Chondrocyte (in vitro differentiated cells): ENCODE results near the gene TRIM2. TPM values are rescaled to one million over a fixed set of nuclear protein-coding genes. Genes with fewer than 3 reads are reported as not detected.
A peak's percentile ranks its signal among the peaks of the same experiment; 100 is the strongest.

ENCODE experiments used
- DNase-seq: peaks from one replicate; pipeline ENCODE4 v3.0.0; 2021; ENCODE audit warnings: mixed read lengths, low spot score
- H3K27ac Mint-ChIP-seq: one replicate; pipeline ENCODE4 v1.8.0; 2021; ENCODE audit warnings: mild to moderate bottlenecking, moderate library complexity, mixed read lengths; ENCODE audit not compliant: unreplicated experiment
- H3K27me3 Mint-ChIP-seq: 2 replicates; pipeline ENCODE4 v1.8.0; 2021; ENCODE audit warnings: low read depth, mixed read lengths
- H3K36me3 Mint-ChIP-seq: 2 replicates; pipeline ENCODE4 v1.8.0; 2021; ENCODE audit warnings: low read depth, mixed read lengths
- H3K4me1 Mint-ChIP-seq: 2 replicates; pipeline ENCODE4 v1.8.0; 2021; ENCODE audit warnings: low read depth, mild to moderate bottlenecking, mixed read lengths
- H3K4me3 Mint-ChIP-seq: one replicate; pipeline ENCODE4 v1.8.0; 2021; ENCODE audit warnings: mild to moderate bottlenecking, moderate library complexity, mixed read lengths; ENCODE audit not compliant: unreplicated experiment
- H3K9me3 Mint-ChIP-seq: 2 replicates; pipeline ENCODE4 v1.8.0; 2021; ENCODE audit warnings: low read depth, mixed read lengths
- CTCF ChIP-seq: fragments of 200-600 bp; sonication (generic); IDR thresholded peaks from 2 replicates; pipeline ENCODE4 v1.5.0; 2021; ENCODE audit warnings: antibody characterized with exemption, mild to moderate bottlenecking, moderate library complexity
- total RNA-seq: library from RNA; stranded (reverse); gene quantifications from 3 replicates; pipeline ENCODE4 v1.2.1, GENCODE V29; 2021

TRIM2 gene
- total RNA-seq, 1 donor from 2014 or later, result 18.2 TPM

- H3K27ac Mint-ChIP-seq, result no peak overlapping the region
Observed at GRCh38 chr4:153337686-153338085, 133.4 kb downstream of the TRIM2 start.

DNA sequence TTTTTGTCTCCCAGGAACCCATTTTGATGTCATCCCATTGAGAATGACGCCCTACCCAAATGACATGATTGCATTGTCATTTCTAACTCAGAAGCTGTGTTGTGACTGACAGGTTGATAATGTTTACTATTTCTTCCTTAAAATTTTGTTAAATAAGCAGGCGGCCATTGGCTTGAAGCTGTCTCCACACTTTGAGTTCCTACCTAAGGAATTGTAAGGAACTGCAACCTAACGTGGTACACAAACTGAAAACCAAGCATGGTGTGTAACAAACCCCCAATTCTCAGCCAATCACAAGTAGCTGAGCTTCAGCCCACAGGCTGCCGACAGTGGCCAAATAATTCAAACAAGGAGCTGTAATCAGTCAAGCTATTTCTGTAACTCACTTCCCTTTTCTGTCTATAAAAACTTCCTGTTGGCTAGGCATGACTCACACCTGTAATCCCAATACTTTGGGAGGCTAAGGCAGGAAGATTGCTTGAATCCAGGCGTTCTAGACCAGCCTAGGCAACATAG lies 137.4 kb downstream of the TRIM2 start:
- Mint-ChIP-seq H3K27me3 (no peaks in the 10 kb centered on the region), H3K27ac (no peak overlapping the region), H3K36me3 (peaks cover 4% of the 10 kb centered on the region), H3K4me3 (no peak overlapping the region), H3K9me3 (no peaks in the 10 kb centered on the region), H3K4me1 (peaks cover 20% of the 10 kb centered on the region)
- no peak for DNase-seq
- no peak for TF ChIP-seq CTCF

More at GRCh38 chr4:153337686-153338085, 133.4 kb downstream of the TRIM2 start:
- H3K4me1 Mint-ChIP-seq, result peaks cover 7% of the 10 kb centered on the region
- peaks cover 12% of the 10 kb centered on the region for H3K36me3 Mint-ChIP-seq
- no peak for DNase-seq
- H3K9me3 Mint-ChIP-seq, result no peaks in the 10 kb centered on the region
- no peak overlapping the region for H3K4me3 Mint-ChIP-seq
- no peak for TF ChIP-seq CTCF
- H3K27me3 Mint-ChIP-seq, result no peaks in the 10 kb centered on the region

DNA sequence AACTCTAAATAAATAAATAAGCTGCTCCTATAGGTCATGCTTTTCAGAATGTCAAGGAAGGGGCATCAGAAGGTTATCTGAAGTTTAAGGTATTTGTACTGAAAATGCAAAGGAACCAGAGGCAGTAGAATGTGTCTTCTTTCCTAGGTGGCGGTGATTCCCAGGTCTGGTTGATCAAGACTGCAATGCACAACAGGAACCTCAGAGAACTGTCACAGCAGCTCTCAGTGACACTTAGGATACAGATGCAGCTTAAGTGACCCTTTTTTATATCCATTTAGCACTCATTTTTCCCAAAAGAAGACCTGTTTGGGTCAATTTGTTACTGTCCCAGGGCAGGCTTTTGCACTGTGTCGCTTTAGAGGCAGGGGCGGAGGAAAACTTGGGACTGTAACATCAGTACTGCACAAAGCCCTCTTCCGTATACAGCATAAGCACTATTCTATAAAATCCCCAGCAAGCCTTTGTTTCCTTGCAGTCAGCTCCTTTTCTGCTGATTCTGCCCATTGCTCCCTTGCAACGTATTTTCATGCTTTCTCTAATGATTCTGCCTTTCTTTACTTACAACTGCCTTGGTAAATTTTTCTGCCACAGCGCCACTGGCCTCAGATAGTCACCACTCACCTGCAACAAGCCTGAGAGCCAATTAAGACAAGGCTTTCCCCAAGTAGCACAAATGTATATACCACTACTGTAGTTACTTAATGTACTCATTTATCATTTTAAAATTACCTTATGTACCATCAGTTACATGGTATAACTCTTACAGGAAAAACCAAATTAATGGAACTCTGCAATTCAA lies 138.7 kb downstream of the TRIM2 start:
- Mint-ChIP-seq H3K27me3 (no peaks in the 10 kb centered on the region), H3K4me3 (no peak overlapping the region), H3K4me1 (peaks cover 20% of the 10 kb centered on the region), H3K36me3 (peaks cover 4% of the 10 kb centered on the region), H3K27ac (no peak overlapping the region), H3K9me3 (no peaks in the 10 kb centered on the region)
- TF ChIP-seq CTCF, result no peak
- no peak for DNase-seq

DNA sequence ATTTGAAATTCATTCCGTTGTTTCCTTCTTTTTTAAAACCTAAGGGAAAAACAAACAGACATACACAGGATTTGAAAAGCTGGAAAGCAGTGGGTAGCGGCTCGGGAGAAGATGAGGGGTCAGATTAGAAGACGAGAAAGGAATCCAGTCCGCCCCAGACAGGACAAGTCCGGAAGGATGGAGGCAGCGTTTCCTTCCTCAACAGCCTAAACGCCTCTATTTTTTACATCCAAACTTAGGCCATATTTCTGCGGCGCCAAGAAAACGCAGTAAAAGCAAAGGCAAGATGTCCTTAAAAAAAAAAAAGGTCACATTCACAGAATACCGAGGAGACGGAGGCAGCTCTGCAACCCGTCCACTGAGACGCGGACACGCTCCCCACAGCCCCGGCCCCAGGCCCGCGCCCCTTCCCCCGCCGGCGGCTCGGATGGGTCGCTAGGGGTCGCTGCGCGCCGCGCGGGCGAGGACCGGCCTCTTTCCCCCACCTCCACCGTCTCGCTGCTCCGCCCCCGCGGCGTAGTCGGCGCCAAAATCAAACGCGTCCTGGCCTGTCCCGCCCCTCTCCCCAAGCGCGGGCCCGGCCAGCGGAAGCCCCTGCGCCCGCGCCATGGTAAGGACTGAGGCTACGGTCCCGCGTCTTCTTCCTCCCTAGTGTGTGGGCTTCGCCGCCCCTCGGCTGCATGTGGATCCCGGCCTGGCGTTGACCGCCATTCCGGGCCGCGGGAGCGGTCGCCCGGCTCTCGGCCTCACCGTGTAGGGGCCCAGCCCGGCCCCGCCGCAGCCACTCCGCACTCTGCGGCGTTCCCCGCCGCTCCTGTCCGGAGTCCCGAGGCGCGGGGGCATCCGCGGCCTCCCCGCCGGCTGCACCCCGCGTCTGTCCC lies 140.1 kb downstream of the TRIM2 start, which contains the start of gene MND1:
Gene MND1 (plus strand): TSS at position 558 of the 881 bp plus-strand sequence. CDS start 50 bp downstream, at position 608.
- peak within 1 kb of the TSS; percentile 79 for H3K4me3 Mint-ChIP-seq
- H3K27me3 Mint-ChIP-seq, result no peaks in the 10 kb centered on the region
- DNase-seq, result peak; percentile 94
- H3K4me1 Mint-ChIP-seq, result peaks cover 20% of the 10 kb centered on the region
- peak; percentile 99 for TF ChIP-seq CTCF
- peak within 1 kb of the TSS; percentile 65 for H3K27ac Mint-ChIP-seq
- H3K9me3 Mint-ChIP-seq, result no peaks in the 10 kb centered on the region
- peaks cover 4% of the 10 kb centered on the region for H3K36me3 Mint-ChIP-seq
